Ovary (tissue), 3 donors: ENCODE results near the gene DOCK1.

Experiments used
- CTCF ChIP-seq, 3 donors: fragments of 450-650 bp in 2 of 3; fragments of 200-600 bp in 1 of 3; IDR thresholded peaks; one replicate each; pipeline versions ENCODE4 v1.5.1 to v1.8.0; 2016 to 2022; ENCODE audit warnings: antibody characterized with exemption in 3 of 3, mild to moderate bottlenecking in 1 of 3
- EP300 ChIP-seq: sonication (generic); formaldehyde crosslinking; IDR thresholded peaks from one replicate; pipeline ENCODE4 v1.6.1; 2017; ENCODE audit warnings: antibody characterized with exemption
- POLR2A ChIP-seq: fragments of 450-650 bp; IDR thresholded peaks from one replicate; pipeline ENCODE4 v1.6.1; 2017; ENCODE audit warnings: antibody characterized with exemption, mild to moderate bottlenecking, moderate library complexity
- donor health status: DM: no; HTN: no; CAD: no.

GRCh38 chr10:127122831-127123230 is 217.6 kb downstream of the DOCK1 start:
- TF ChIP-seq EP300 = no peak
- TF ChIP-seq POLR2A = no peak
- TF ChIP-seq CTCF (IDR thresholded peaks at IDR 0.05) = no peak
